ENCODE results near the gene USP15. TPM values are rescaled to one million over a fixed set of nuclear protein-coding genes. Genes with fewer than 3 reads are reported as not detected.
A peak's percentile ranks its signal among the peaks of the same experiment; 100 is the strongest.

USP15 gene
- total and polyA plus RNA-seq, 3 experiments from 2014 or later = 59.5 to 99.0 (median 90.9) TPM

- DNase-seq = no peak
- Histone ChIP-seq H3K9me3 (ENCODE audit: low read length) (no peaks in the 10 kb centered on the region), H3K4me3 (ENCODE audit: low read length) (no peak overlapping the region), H3K27ac (ENCODE audit: low read depth, low read length) (no peak overlapping the region), H3K4me1 (ENCODE audit: insufficient read depth, low read length) (peaks cover 3% of the 10 kb centered on the region), H3K36me3 (ENCODE audit: insufficient read depth, low read length) (no peaks in the 10 kb centered on the region), H3K27me3 (ENCODE audit: insufficient read depth, low read length, poor library complexity, severe bottlenecking) (no peaks in the 10 kb centered on the region)
- ChIA-PET CTCF (no interaction called here), POLR2A (no interaction called here)
- peaks cover 15 to 59% (median 27%) of the 10 kb centered on the region in 3 donors for H3K36me3 Mint-ChIP-seq
- peak overlapping the region in 2 of 8 donors; percentile 7 to 66 for H3K27ac Mint-ChIP-seq
- peaks cover 0 to 2% (median 0%) of the 10 kb centered on the region in 5 donors for H3K9me3 Mint-ChIP-seq
- H3K4me3 Mint-ChIP-seq = no peak overlapping the region
- no peaks in the 10 kb centered on the region for H3K27me3 Mint-ChIP-seq
- peaks cover 67 to 87% (median 86%) of the 10 kb centered on the region in 3 donors for H3K4me1 Mint-ChIP-seq
These were observed 110.0 kb downstream of the USP15 start for GRCh38 chr12:62370189-62370588.

- peaks cover 13 to 50% (median 16%) of the 10 kb centered on the region in 3 donors for H3K36me3 Mint-ChIP-seq
- H3K36me3 ChIP-seq (ENCODE audit: insufficient read depth, low read length) = no peaks in the 10 kb centered on the region
- H3K27me3 ChIP-seq (ENCODE audit: insufficient read depth, low read length, poor library complexity, severe bottlenecking) = no peaks in the 10 kb centered on the region
- ChIA-PET CTCF (no interaction called here), POLR2A (no interaction called here)
- no peaks in the 10 kb centered on the region for H3K27me3 Mint-ChIP-seq
- no peak overlapping the region for H3K27ac ChIP-seq (ENCODE audit: low read depth, low read length)
- peaks cover 58 to 83% (median 77%) of the 10 kb centered on the region in 3 donors for H3K4me1 Mint-ChIP-seq
- H3K27ac Mint-ChIP-seq = no peak overlapping the region
- H3K4me3 Mint-ChIP-seq = no peak overlapping the region
- H3K4me1 ChIP-seq (ENCODE audit: insufficient read depth, low read length) = peaks cover 3% of the 10 kb centered on the region
- DNase-seq = no peak
- no peak overlapping the region for H3K4me3 ChIP-seq (ENCODE audit: low read length)
- H3K9me3 Mint-ChIP-seq = no peaks in the 10 kb centered on the region
- no peaks in the 10 kb centered on the region for H3K9me3 ChIP-seq (ENCODE audit: low read length)
These were observed 111.5 kb downstream of the USP15 start for GRCh38 chr12:62371661-62372060.

- H3K4me1 Mint-ChIP-seq = peaks cover 54 to 80% (median 73%) of the 10 kb centered on the region in 3 donors
- no peak overlapping the region for H3K27ac ChIP-seq (ENCODE audit: low read depth, low read length)
- H3K27ac Mint-ChIP-seq = no peak overlapping the region
- ChIA-PET CTCF (no interaction called here), POLR2A (no interaction called here)
- no peaks in the 10 kb centered on the region for H3K9me3 Mint-ChIP-seq
- H3K27me3 Mint-ChIP-seq = no peaks in the 10 kb centered on the region
- H3K4me1 ChIP-seq (ENCODE audit: insufficient read depth, low read length) = peaks cover 3% of the 10 kb centered on the region
- H3K4me3 Mint-ChIP-seq = no peak overlapping the region
- no peak overlapping the region for H3K4me3 ChIP-seq (ENCODE audit: low read length)
- H3K27me3 ChIP-seq (ENCODE audit: insufficient read depth, low read length, poor library complexity, severe bottlenecking) = no peaks in the 10 kb centered on the region
- no peak for DNase-seq
- peaks cover 13 to 48% (median 16%) of the 10 kb centered on the region in 3 donors for H3K36me3 Mint-ChIP-seq
- no peaks in the 10 kb centered on the region for H3K9me3 ChIP-seq (ENCODE audit: low read length)
- no peaks in the 10 kb centered on the region for H3K36me3 ChIP-seq (ENCODE audit: insufficient read depth, low read length)
These were observed 111.9 kb downstream of the USP15 start for GRCh38 chr12:62372134-62372533.

- Histone ChIP-seq H3K27ac (ENCODE audit: low read depth, low read length) (no peak overlapping the region), H3K36me3 (ENCODE audit: insufficient read depth, low read length) (no peaks in the 10 kb centered on the region), H3K4me3 (ENCODE audit: low read length) (no peak overlapping the region), H3K4me1 (ENCODE audit: insufficient read depth, low read length) (peaks cover 3% of the 10 kb centered on the region), H3K9me3 (ENCODE audit: low read length) (no peaks in the 10 kb centered on the region), H3K27me3 (ENCODE audit: insufficient read depth, low read length, poor library complexity, severe bottlenecking) (no peaks in the 10 kb centered on the region)
- ChIA-PET POLR2A (no interaction called here), CTCF (no interaction called here)
- Mint-ChIP-seq H3K27me3 (no peaks in the 10 kb centered on the region), H3K9me3 (no peaks in the 10 kb centered on the region), H3K27ac (peak overlapping the region in 3 of 8 donors; percentile 5 to 43 (median 11)), H3K4me1 (peaks cover 50 to 74% (median 69%) of the 10 kb centered on the region in 3 donors), H3K4me3 (no peak overlapping the region), H3K36me3 (peaks cover 9 to 46% (median 14%) of the 10 kb centered on the region in 3 donors)
- DNase-seq = no peak
These were observed 112.6 kb downstream of the USP15 start for GRCh38 chr12:62372825-62373224.

- H3K27ac Mint-ChIP-seq = peak overlapping the region in 3 of 8 donors; percentile 1 to 4 (median 1)
- H3K4me1 ChIP-seq (ENCODE audit: insufficient read depth, low read length) = peaks cover 3% of the 10 kb centered on the region
- CTCF ChIA-PET = no interaction called here
These were observed 115.4 kb downstream of the USP15 start for GRCh38 chr12:62375603-62376002.

GRCh38 chr12:62379026-62379722 lies 119.0 kb downstream of the USP15 start:
- POLR2A ChIA-PET = interaction anchor here (0.5 to 0.6 kb wide), 2 partner anchors 104 to 1762 kb away, joined by 3 to 5 read pairs; no protein-coding TSS in a partner anchor
- H3K4me1 ChIP-seq (ENCODE audit: insufficient read depth, low read length) = no peaks in the 10 kb centered on the region
- H3K27me3 ChIP-seq (ENCODE audit: insufficient read depth, low read length, poor library complexity, severe bottlenecking) = no peaks in the 10 kb centered on the region
- H3K27ac ChIP-seq (ENCODE audit: low read depth, low read length) = no peak overlapping the region
- H3K4me3 ChIP-seq (ENCODE audit: low read length) = no peak overlapping the region
- Mint-ChIP-seq H3K27ac (peak overlapping the region; percentile 0 to 95 (median 30)), H3K27me3 (no peaks in the 10 kb centered on the region), H3K36me3 (peaks cover 7 to 40% (median 7%) of the 10 kb centered on the region in 3 donors), H3K4me3 (no peak overlapping the region), H3K9me3 (no peaks in the 10 kb centered on the region), H3K4me1 (peaks cover 30 to 55% (median 40%) of the 10 kb centered on the region in 3 donors)
- H3K36me3 ChIP-seq (ENCODE audit: insufficient read depth, low read length) = peaks cover 5% of the 10 kb centered on the region
- no peaks in the 10 kb centered on the region for H3K9me3 ChIP-seq (ENCODE audit: low read length)
- no peak for DNase-seq
- CTCF ChIA-PET = interaction anchor here (0.6 kb wide), 1 partner anchor 15 kb away, joined by 3 read pairs; no protein-coding TSS in a partner anchor

More at GRCh38 chr12:62375603-62376002, 115.4 kb downstream of the USP15 start:
- Histone ChIP-seq H3K36me3 (ENCODE audit: insufficient read depth, low read length) (no peaks in the 10 kb centered on the region), H3K4me3 (ENCODE audit: low read length) (no peak overlapping the region), H3K27me3 (ENCODE audit: insufficient read depth, low read length, poor library complexity, severe bottlenecking) (no peaks in the 10 kb centered on the region), H3K27ac (ENCODE audit: low read depth, low read length) (no peak overlapping the region), H3K9me3 (ENCODE audit: low read length) (no peaks in the 10 kb centered on the region)
- no peaks in the 10 kb centered on the region for H3K27me3 Mint-ChIP-seq
- H3K36me3 Mint-ChIP-seq = peaks cover 0 to 29% (median 3%) of the 10 kb centered on the region in 3 donors
- peaks cover 44 to 65% (median 62%) of the 10 kb centered on the region in 3 donors for H3K4me1 Mint-ChIP-seq
- POLR2A ChIA-PET = no interaction called here
- DNase-seq = no peak
- no peak overlapping the region for H3K4me3 Mint-ChIP-seq
- no peaks in the 10 kb centered on the region for H3K9me3 Mint-ChIP-seq

- H3K27me3 Mint-ChIP-seq = no peaks in the 10 kb centered on the region
- H3K4me3 Mint-ChIP-seq = no peak overlapping the region
- peaks cover 7 to 40% (median 7%) of the 10 kb centered on the region in 3 donors for H3K36me3 Mint-ChIP-seq
- Histone ChIP-seq H3K27me3 (ENCODE audit: insufficient read depth, low read length, poor library complexity, severe bottlenecking) (no peaks in the 10 kb centered on the region), H3K4me3 (ENCODE audit: low read length) (no peak overlapping the region), H3K36me3 (ENCODE audit: insufficient read depth, low read length) (peaks cover 5% of the 10 kb centered on the region), H3K27ac (ENCODE audit: low read depth, low read length) (no peak overlapping the region), H3K4me1 (ENCODE audit: insufficient read depth, low read length) (no peaks in the 10 kb centered on the region), H3K9me3 (ENCODE audit: low read length) (no peaks in the 10 kb centered on the region)
- DNase-seq = no peak
- H3K9me3 Mint-ChIP-seq = no peaks in the 10 kb centered on the region
- ChIA-PET POLR2A (interaction anchor here (0.6 kb wide), 1 partner anchor 1762 kb away, joined by 3 read pairs; no protein-coding TSS in a partner anchor), CTCF (no interaction called here)
- H3K4me1 Mint-ChIP-seq = peaks cover 25 to 49% (median 35%) of the 10 kb centered on the region in 3 donors
- peak overlapping the region in 5 of 8 donors; percentile 0 to 21 (median 3) for H3K27ac Mint-ChIP-seq
These were observed 119.5 kb downstream of the USP15 start for GRCh38 chr12:62379723-62380045.

- H3K27me3 Mint-ChIP-seq = no peaks in the 10 kb centered on the region
- CTCF ChIA-PET = no interaction called here
These were observed 122.3 kb downstream of the USP15 start for GRCh38 chr12:62382526-62382925.

More at GRCh38 chr12:62382526-62382925, 122.3 kb downstream of the USP15 start:
- Histone ChIP-seq H3K27me3 (ENCODE audit: insufficient read depth, low read length, poor library complexity, severe bottlenecking) (no peaks in the 10 kb centered on the region), H3K27ac (ENCODE audit: low read depth, low read length) (no peak overlapping the region), H3K4me1 (ENCODE audit: insufficient read depth, low read length) (no peaks in the 10 kb centered on the region), H3K36me3 (ENCODE audit: insufficient read depth, low read length) (peaks cover 9% of the 10 kb centered on the region), H3K4me3 (ENCODE audit: low read length) (no peak overlapping the region), H3K9me3 (ENCODE audit: low read length) (no peaks in the 10 kb centered on the region)
- Mint-ChIP-seq H3K36me3 (peaks cover 7 to 43% (median 7%) of the 10 kb centered on the region in 3 donors), H3K27ac (peak overlapping the region in 2 of 8 donors; percentile 45 to 72), H3K4me1 (peaks cover 15 to 45% (median 21%) of the 10 kb centered on the region in 3 donors), H3K9me3 (no peaks in the 10 kb centered on the region), H3K4me3 (no peak overlapping the region)
- DNase-seq = no peak
- POLR2A ChIA-PET = no interaction called here

All from CD8-positive, alpha-beta memory T cell (primary cell).